LNCaP clone FGC (cell line): ENCODE data around the gene GALNS.

Experiments used
- DNase-seq: peaks from one replicate; pipeline ENCODE4 v3.0.0-alpha.2; 2011; ENCODE audit warnings: low read depth
- H3K4me3 ChIP-seq: 2 replicates; pipeline ENCODE4 v1.5.1; 2011; ENCODE audit warnings: mild to moderate bottlenecking, low read depth, low read length, control low read depth
- CTCF ChIP-seq: IDR thresholded peaks from 2 replicates; pipeline ENCODE4 v1.5.1; 2012; ENCODE audit warnings: mild to moderate bottlenecking; ENCODE audit not compliant: control insufficient read depth, insufficient read depth; ENCODE audit errors: extremely low read depth

The GALNS gene

GRCh38 chr16:88822281-88823040 lies 34.3 kb downstream of the GALNS start:
- TF ChIP-seq CTCF, result no peak
- no peak overlapping the region for H3K4me3 ChIP-seq
- no peak for DNase-seq

GRCh38 chr16:88821168-88821850 lies 35.4 kb downstream of the GALNS start:
- no peak for DNase-seq
- TF ChIP-seq CTCF, result 0 out of 2 replicates have a peak, but pooled peaks have one; percentile 23
- no peak overlapping the region for H3K4me3 ChIP-seq

GRCh38 chr16:88820385-88821025 lies 36.2 kb downstream of the GALNS start:
- TF ChIP-seq CTCF, result no peak
- DNase-seq, result no peak
- H3K4me3 ChIP-seq, result no peak overlapping the region

GRCh38 chr16:88819126-88819525 lies 37.6 kb downstream of the GALNS start:
- no peak for TF ChIP-seq CTCF
- no peak overlapping the region for H3K4me3 ChIP-seq
- DNase-seq, result no peak

GRCh38 chr16:88818575-88818874 lies 38.2 kb downstream of the GALNS start:
- H3K4me3 ChIP-seq, result no peak overlapping the region
- no peak for TF ChIP-seq CTCF
- no peak for DNase-seq

- DNase-seq, result no peak
- no peak for TF ChIP-seq CTCF
Measured at GRCh38 chr16:88817785-88818574, 38.8 kb downstream of the GALNS start.

More at GRCh38 chr16:88817785-88818574, 38.8 kb downstream of the GALNS start:
- H3K4me3 ChIP-seq, result no peak overlapping the region
